HepG2 (cell line): ENCODE measurements around the gene GALR2. TPM values are rescaled to one million over a fixed set of nuclear protein-coding genes. Genes with fewer than 3 reads are reported as not detected.

Experiments
- ATAC-seq: fragments of 200-7000 bp; cut with Tn5 transposase; 3 replicates; pipeline ENCODE4 v1.9.1; 2020; ENCODE audit warnings: mild to moderate bottlenecking, moderate library complexity
- BruUV-seq: library from RNA; stranded (reverse); fragments of 400-500 nt; replicated peaks from 2 replicates; lab custom pipeline; 2021; lab: Mats Ljungman, UMichigan
- CTCF ChIA-PET: fragments of 300-600 bp; formaldehyde crosslinking; extraction: SDS; loops from one replicate; lab custom pipeline; 2021; ENCODE audit warnings: low total read pairs, inconsistent platforms, low intra/inter-chr PET ratio; lab: Yijun Ruan, JAX
- POLR2A ChIA-PET: fragments of 350-600 bp; sonication (Branson Sonifier 250); formaldehyde crosslinking; loops from one replicate; lab custom pipeline; 2020; ENCODE audit warnings: antibody characterized with exemption, inconsistent platforms; lab: Yijun Ruan, JAX
- DNase-seq: peaks from one replicate; pipeline ENCODE4 v3.0.0-alpha.2; 2015; ENCODE audit warnings: low spot score
- FAIRE-seq: peaks from 3 replicates; lab custom pipeline; 2011; peaks lifted over from hg19 to GRCh38; lab: Jason Lieb, UNC
- H2AFZ ChIP-seq: one replicate; pipeline ENCODE4 v1.6.1; 2011; ENCODE audit warnings: low read length, inconsistent platforms
- H3K27ac ChIP-seq: fragments of 300-600 bp; 3 replicates; pipeline ENCODE4 v1.8.0; 2011; ENCODE audit warnings: mixed run types, mild to moderate bottlenecking, mixed read lengths, low read length, inconsistent platforms; ENCODE audit not compliant: insufficient read depth; ENCODE audit errors: extremely low read length
- H3K27me3 ChIP-seq, 2 experiments: fragments of 200-600 bp in 1 of 2; 2 replicates in 1 of 2; 3 replicates in 1 of 2; pipeline versions ENCODE4 v1.6.0 to v1.8.0; 2011; ENCODE audit warnings: low read length in 2 of 2, mild to moderate bottlenecking in 2 of 2, moderate library complexity in 2 of 2, inconsistent platforms in 1 of 2; ENCODE audit not compliant: insufficient read depth in 2 of 2, control insufficient read depth in 1 of 2
- H3K36me3 ChIP-seq, 2 experiments: fragments of 200-600 bp in 1 of 2; replicated peaks in 1 of 2; 2 replicates in 1 of 2; 3 replicates in 1 of 2; pipeline versions ENCODE4 v1.5.1 to v1.8.0; 2011; ENCODE audit warnings: low read length in 2 of 2, inconsistent platforms in 1 of 2; ENCODE audit not compliant: insufficient read depth in 2 of 2, control insufficient read depth in 1 of 2
- H3K4me1 ChIP-seq: 2 replicates; pipeline ENCODE4 v1.5.1; 2012; ENCODE audit warnings: low read length, inconsistent platforms; ENCODE audit not compliant: insufficient read depth
- H3K4me2 ChIP-seq: 2 replicates; pipeline ENCODE4 v1.6.0; 2011; ENCODE audit warnings: low read depth, low read length, inconsistent platforms
- H3K4me3 ChIP-seq, 3 experiments: fragments of 200-600 bp in 1 of 3; sonication (generic), shearing (Covaris generic) in 1 of 3; replicated peaks in 1 of 3; 2 replicates each; pipeline ENCODE4 v1.5.1; 2011 to 2016; ENCODE audit warnings: low read length in 3 of 3, inconsistent platforms in 2 of 3, low read depth in 2 of 3, mild to moderate bottlenecking in 2 of 3, control low read depth in 1 of 3, mixed read lengths in 1 of 3; ENCODE audit not compliant: insufficient read depth in 1 of 3
- H3K79me2 ChIP-seq: one replicate; pipeline ENCODE4 v1.6.1; 2011; ENCODE audit warnings: low read length, inconsistent platforms; ENCODE audit not compliant: insufficient read depth
- H3K9ac ChIP-seq: 2 replicates; pipeline ENCODE4 v1.6.0; 2011; ENCODE audit warnings: mild to moderate bottlenecking, low read depth, low read length, inconsistent platforms; ENCODE audit not compliant: insufficient read depth
- H3K9me3 ChIP-seq: 2 replicates; pipeline ENCODE4 v1.5.1; 2012; ENCODE audit warnings: mild to moderate bottlenecking, low read length
- H4K20me1 ChIP-seq: 2 replicates; pipeline ENCODE4 v1.6.0; 2011; ENCODE audit warnings: inconsistent platforms, mild to moderate bottlenecking, low read length, moderate library complexity; ENCODE audit not compliant: insufficient read depth
- FOSL1 ChIP-seq: sonication (generic); formaldehyde crosslinking; IDR thresholded peaks from 2 replicates; pipeline ENCODE4 v1.9.0; 2021; ENCODE audit warnings: missing genetic modification reagents, borderline replicate concordance
- KDM5B ChIP-seq: sonication (generic); formaldehyde crosslinking; IDR thresholded peaks from 2 replicates; pipeline ENCODE4 v1.4.0; 2020; ENCODE audit warnings: missing genetic modification reagents, mild to moderate bottlenecking, borderline replicate concordance
- PAX8 ChIP-seq: sonication (generic); formaldehyde crosslinking; IDR thresholded peaks from 2 replicates; pipeline ENCODE4 v1.8.0; 2022; ENCODE audit warnings: mild to moderate bottlenecking, missing genetic modification reagents, borderline replicate concordance
- SCMH1 ChIP-seq: sonication (generic); formaldehyde crosslinking; IDR thresholded peaks from 2 replicates; pipeline ENCODE4 v1.9.0; 2021; ENCODE audit warnings: missing genetic modification reagents, mild to moderate bottlenecking, borderline replicate concordance
- SOX5 ChIP-seq: IDR thresholded peaks from 2 replicates; pipeline ENCODE4 v1.6.1; 2016; ENCODE audit warnings: borderline replicate concordance
- U2AF1 ChIP-seq: fragments of 200-400 bp; formaldehyde crosslinking; optimal IDR thresholded peaks from 2 replicates; pipeline ENCODE3; 2017; ENCODE audit warnings: mild to moderate bottlenecking, low read depth, low read length
- ZBED4 ChIP-seq: sonication (generic); formaldehyde crosslinking; IDR thresholded peaks from 2 replicates; pipeline ENCODE4 v1.4.0; 2020; ENCODE audit warnings: missing genetic modification reagents, borderline replicate concordance
- ZBTB25 ChIP-seq: IDR thresholded peaks from 2 replicates; pipeline ENCODE4 v1.6.1; 2018; ENCODE audit warnings: missing genetic modification reagents
- ZBTB37 ChIP-seq: sonication (generic); formaldehyde crosslinking; IDR thresholded peaks from 2 replicates; pipeline ENCODE4 v1.4.0; 2020; ENCODE audit warnings: mild to moderate bottlenecking, missing genetic modification reagents
- ZBTB39 ChIP-seq: sonication (generic); formaldehyde crosslinking; IDR thresholded peaks from 2 replicates; pipeline ENCODE4 v1.5.0; 2020; ENCODE audit warnings: missing genetic modification reagents
- ZSCAN31 ChIP-seq: sonication (generic); formaldehyde crosslinking; IDR thresholded peaks from 2 replicates; pipeline ENCODE4 v1.5.0; 2020; ENCODE audit warnings: low read depth, mild to moderate bottlenecking, missing genetic modification reagents
- WGBS: methylation state at CpG from one replicate; pipeline ENCODE4 v1.1.6; 2017; ENCODE audit warnings: low lambda C conversion rate; 5-methylcytosine and 5-hydroxymethylcytosine counted together
- in situ Hi-C: cut with HindIII; loops from 2 replicates; pipeline ENCODE4 v1.10.0; 2017; ENCODE audit warnings: low pct_unique_long_range_greater_than_20kb; ENCODE audit not compliant: extremely low pct_ligation_motif_present
- intact Hi-C: fragments of 100-400 bp; cut with micrococcal nuclease; formaldehyde crosslinking; loops from one replicate; pipeline ENCODE4 v1.10.0; 2022; ENCODE audit not compliant: unreplicated experiment
- polyA plus RNA-seq, 8 experiments: library from polyadenylated mRNA; depleted of rRNA in 3 of 8; stranded (reverse) in 7 of 8; unstranded in 1 of 8; fragments of >200 nt; fragmentation: Illumina TruSeq in 4 of 8; extraction: Trizol in 4 of 8; gene quantifications; 2 replicates each; pipeline versions ENCODE4 v1.2.1 to v1.2.3, GENCODE V29; 2011 to 2016; ENCODE audit warnings: low read depth in 4 of 8, missing spikeins in 1 of 8, mixed read lengths in 1 of 8; ENCODE audit not compliant: insufficient read depth in 1 of 8
- total RNA-seq, 5 experiments: library from RNA; depleted of rRNA; stranded (reverse); fragments of >200 nt; fragmentation: Illumina TruSeq; extraction: Trizol; gene quantifications; 2 replicates each; pipeline ENCODE4 v1.2.3, GENCODE V29; 2016; ENCODE audit warnings: low read depth in 1 of 5

GALR2 gene
- total and polyA plus RNA-seq, 2 of the 13 experiments (the other 11 are each of a cell fraction or from before 2014, with no cell fraction given), result 0.48 to 0.58 TPM

- TF ChIP-seq ZBTB25 (CRISPR knock-in tag) (no peak), PAX8 (CRISPR knock-in tag) (no peak), U2AF1 (no peak), ZBTB39 (CRISPR knock-in tag) (no peak), KDM5B (CRISPR knock-in tag) (no peak)
- TF ChIP-seq, all 625 proteins: peak for 7
These were observed 2.4 kb downstream of the GALR2 start (continued) for GRCh38 chr17:76076765-76077583.

GRCh38 chr17:76077584-76078110 is 3.1 kb downstream of the GALR2 start:
- Histone ChIP-seq H3K36me3 (peaks cover 0 to 2% of the 10 kb centered on the region in 2 experiments; a peak in 1 of 5 replicates), H3K4me2 (no peak overlapping the region), H4K20me1 (0 out of 2 replicates have a peak, but pooled peaks cover 8% of the 10 kb centered on the region), H2AFZ (no peak overlapping the region), H3K9me3 (no peaks in the 10 kb centered on the region), H3K4me1 (peaks cover 43% of the 10 kb centered on the region), H3K79me2 (no peaks in the 10 kb centered on the region), H3K9ac (no peak overlapping the region), H3K4me3 (no peak overlapping the region), H3K27me3 (peaks cover 24 to 57% of the 10 kb centered on the region in 2 experiments; a peak in 4 of 5 replicates), H3K27ac (no peak overlapping the region)
- in situ Hi-C loops (no loop called here), intact Hi-C loops (loop anchor here (2.0 kb wide), 1 partner anchor 25 kb away; the partner anchor contains the start of gene EXOC7)
- BruUV-seq, result no TSS peak
- FAIRE-seq, result no peak
- WGBS, result 52% methylated on average over 12 of the region's 12 CpGs
- no peak for DNase-seq
- ATAC-seq, result no peak
- ChIA-PET CTCF (no interaction called here), POLR2A (interaction anchor here (1.0 to 1.2 kb wide), 2 partner anchors 45 to 298 kb away, joined by 3 to 5 read pairs; a partner anchor contains a TSS)
- no peak for TF ChIP-seq SOX5
- no peak for TF ChIP-seq SCMH1 (CRISPR knock-in tag)
- TF ChIP-seq ZBTB37 (CRISPR knock-in tag), result no peak
- TF ChIP-seq FOSL1 (CRISPR knock-in tag), result no peak
- TF ChIP-seq ZBED4 (CRISPR knock-in tag), result no peak
- TF ChIP-seq ZSCAN31 (CRISPR knock-in tag), result no peak
